Liver (tissue), 9 donors: ENCODE measurements around the gene MBNL3. TPM values are rescaled to one million over a fixed set of nuclear protein-coding genes. Genes with fewer than 3 reads are reported as not detected.

ENCODE experiments used
- DNase-seq: peaks from one replicate; pipeline ENCODE4 v3.0.0-alpha.2; 2017; ENCODE audit warnings: low spot score
- H3K27ac ChIP-seq, 2 donors: one replicate each; pipeline ENCODE4 v1.7.0; 2013; ENCODE audit warnings: inconsistent platforms in 2 of 2, low read length in 2 of 2, control low read depth in 1 of 2, low read depth in 1 of 2, mild to moderate bottlenecking in 1 of 2
- H3K27me3 ChIP-seq, 4 donors: one replicate each; pipeline versions ENCODE4 v1.6.1 to v1.7.0; 2013; ENCODE audit warnings: low read length in 3 of 4, inconsistent platforms in 1 of 4, mild to moderate bottlenecking in 1 of 4, moderate library complexity in 1 of 4; ENCODE audit not compliant: control insufficient read depth in 4 of 4, insufficient read depth in 4 of 4
- H3K36me3 ChIP-seq, 4 donors: one replicate each; pipeline versions ENCODE4 v1.6.1 to v1.7.0; 2013; ENCODE audit warnings: low read length in 3 of 4, mild to moderate bottlenecking in 3 of 4, low read depth in 1 of 4, moderate library complexity in 1 of 4; ENCODE audit not compliant: control insufficient read depth in 4 of 4, insufficient read depth in 3 of 4
- H3K4me1 ChIP-seq, 4 donors: one replicate each; pipeline versions ENCODE4 v1.6.1 to v1.7.0; 2013; ENCODE audit warnings: low read length in 3 of 4, mild to moderate bottlenecking in 3 of 4, moderate library complexity in 1 of 4; ENCODE audit not compliant: control insufficient read depth in 4 of 4, insufficient read depth in 4 of 4
- H3K4me3 ChIP-seq, 3 donors: one replicate each; pipeline versions ENCODE4 v1.6.1 to v1.7.0; 2013; ENCODE audit warnings: low read length in 3 of 3, control low read depth in 1 of 3, low read depth in 1 of 3, mild to moderate bottlenecking in 1 of 3
- H3K9ac ChIP-seq, 2 donors: one replicate each; pipeline ENCODE4 v1.7.0; 2013; ENCODE audit warnings: low read length in 2 of 2, mild to moderate bottlenecking in 2 of 2, moderate library complexity in 2 of 2, control low read depth in 1 of 2, low read depth in 1 of 2
- H3K9me3 ChIP-seq, 4 donors: one replicate each; pipeline versions ENCODE4 v1.6.1 to v1.7.0; 2013; ENCODE audit warnings: low read length in 3 of 4; ENCODE audit not compliant: control insufficient read depth in 4 of 4
- ATF3 ChIP-seq: IDR thresholded peaks from 2 replicates; pipeline ENCODE4 v1.6.1; 2016; ENCODE audit warnings: antibody characterized with exemption
- CTCF ChIP-seq: fragments of 150-350 bp; IDR thresholded peaks from 2 replicates; pipeline ENCODE4 v1.5.1; 2017; ENCODE audit warnings: improper control_type of control experiment, low read depth, low read length; ENCODE audit not compliant: missing input control
- EGR1 ChIP-seq, 2 donors: IDR thresholded peaks; 2 replicates each; pipeline ENCODE4 v1.6.1; 2016 to 2018; ENCODE audit warnings: antibody characterized with exemption in 2 of 2, low read depth in 2 of 2
- FOXA1 ChIP-seq: IDR thresholded peaks from 2 replicates; pipeline ENCODE4 v1.6.1; 2016; ENCODE audit warnings: antibody characterized with exemption
- FOXA2 ChIP-seq: IDR thresholded peaks from 2 replicates; pipeline ENCODE4 v1.6.1; 2016; ENCODE audit warnings: antibody characterized with exemption
- GABPA ChIP-seq, 2 donors: IDR thresholded peaks in 1 of 2; conservative IDR thresholded peaks in 1 of 2; 2 replicates each; pipeline ENCODE4 v1.6.1; 2016; ENCODE audit warnings: antibody characterized with exemption in 2 of 2, mild to moderate bottlenecking in 1 of 2, moderate library complexity in 1 of 2
- HNF4A ChIP-seq, 2 donors: conservative IDR thresholded peaks; 2 replicates each; pipeline ENCODE4 v1.6.1; 2016; ENCODE audit warnings: antibody characterized with exemption in 2 of 2, mild to moderate bottlenecking in 2 of 2
- HNF4G ChIP-seq: IDR thresholded peaks from 2 replicates; pipeline ENCODE4 v1.6.1; 2016; ENCODE audit warnings: antibody characterized with exemption
- JUND ChIP-seq, 2 donors: IDR thresholded peaks; 2 replicates each; pipeline ENCODE4 v1.6.1; 2016; ENCODE audit warnings: antibody characterized with exemption in 2 of 2
- NR2F2 ChIP-seq: IDR thresholded peaks from 2 replicates; pipeline ENCODE4 v1.6.1; 2016; ENCODE audit warnings: antibody characterized with exemption
- RAD21 ChIP-seq, 2 donors: IDR thresholded peaks; 2 replicates each; pipeline ENCODE4 v1.6.1; 2016; ENCODE audit warnings: antibody characterized with exemption in 2 of 2, mild to moderate bottlenecking in 2 of 2
- REST ChIP-seq: IDR thresholded peaks from 2 replicates; pipeline ENCODE4 v1.6.1; 2016; ENCODE audit warnings: antibody characterized with exemption, mild to moderate bottlenecking
- RXRA ChIP-seq, 2 donors: IDR thresholded peaks; 2 replicates each; pipeline ENCODE4 v1.6.1; 2017 to 2018; ENCODE audit warnings: antibody characterized with exemption in 2 of 2, mild to moderate bottlenecking in 1 of 2
- SP1 ChIP-seq: IDR thresholded peaks from 2 replicates; pipeline ENCODE4 v1.6.1; 2018; ENCODE audit warnings: antibody characterized with exemption, mild to moderate bottlenecking
- TAF1 ChIP-seq: conservative IDR thresholded peaks from 2 replicates; pipeline ENCODE4 v1.6.1; 2016; ENCODE audit warnings: antibody characterized with exemption, mild to moderate bottlenecking
- YY1 ChIP-seq: IDR thresholded peaks from 2 replicates; pipeline ENCODE4 v1.6.1; 2016; ENCODE audit warnings: antibody characterized with exemption, mild to moderate bottlenecking
- ZBTB33 ChIP-seq: IDR thresholded peaks from 2 replicates; pipeline ENCODE4 v1.6.1; 2016; ENCODE audit warnings: antibody characterized with exemption
- WGBS: extraction: QIAGEN DNeasy Blood & Tissue Kit; methylation state at CpG from one replicate; pipeline ENCODE4 v1.1.7; 2013; 5-methylcytosine and 5-hydroxymethylcytosine counted together
- polyA plus RNA-seq, 2 donors: library from polyadenylated mRNA; stranded (reverse) in 1 of 2; unstranded in 1 of 2; fragments of 200-250 nt in 1 of 2; fragments of >200 nt in 1 of 2; fragmentation: Nextera tagmentation in 1 of 2; extraction: Ambion mirVana in 1 of 2; gene quantifications; one replicate each; pipeline versions ENCODE4 v1.2.1 to v1.2.3, GENCODE V29; 2013 to 2015
- total RNA-seq, 2 donors: library from RNA; depleted of rRNA; stranded (reverse); fragments of >200 nt; gene quantifications; one replicate each; pipeline ENCODE4 v1.2.3, GENCODE V29; 2014
- TF ChIP-seq, protein P1 (sequence below): IDR thresholded peaks from 2 replicates; pipeline ENCODE4 v1.6.1; 2016; ENCODE audit warnings: antibody characterized with exemption
- donor health status: healthy.
- donor health status: healthy.
- donor health status: healthy.
- donor health status: healthy.
- donor health status: healthy.

The MBNL3 gene
- total and polyA plus RNA-seq, 4 donors = 20.6 to 149 (median 82.3) TPM

GRCh38 chrX:132493095-132493494, 4.3 kb upstream of the MBNL3 start:
- 53% methylated on average over 1 of the region's 1 CpG for WGBS
- no peak for DNase-seq
- Histone ChIP-seq H3K27ac (no peak overlapping the region), H3K27me3 (no peaks in the 10 kb centered on the region), H3K4me1 (peaks cover 2 to 19% (median 10%) of the 10 kb centered on the region in 4 donors), H3K9me3 (no peaks in the 10 kb centered on the region), H3K4me3 (no peak overlapping the region), H3K36me3 (no peaks in the 10 kb centered on the region), H3K9ac (no peak overlapping the region)
- TF ChIP-seq RXRA (IDR thresholded peaks at IDR 0.05) (no peak), SP1 (peak; percentile 63), FOXA2 (peak; percentile 11), HNF4A (conservative IDR thresholded peaks at IDR 0.05) (peak; percentile 58 to 75), ATF3 (no peak), RAD21 (IDR thresholded peaks at IDR 0.05) (peak in 1 of 2 donors; percentile 12)

GRCh38 chrX:132491191-132491590, 2.4 kb upstream of the MBNL3 start:
- Histone ChIP-seq H3K9ac (no peak overlapping the region), H3K4me1 (peaks cover 2 to 26% (median 15%) of the 10 kb centered on the region in 4 donors), H3K27ac (no peak overlapping the region), H3K36me3 (no peaks in the 10 kb centered on the region), H3K27me3 (no peaks in the 10 kb centered on the region), H3K4me3 (peak overlapping the region in 1 of 3 donors; percentile 76), H3K9me3 (no peaks in the 10 kb centered on the region)
- WGBS = 24% methylated on average over 3 of the region's 3 CpGs
- DNase-seq = no peak
- TF ChIP-seq JUND (IDR thresholded peaks at IDR 0.05) (no peak), REST (no peak), FOXA1 (no peak), SP1 (no peak), ATF3 (no peak), HNF4A (conservative IDR thresholded peaks at IDR 0.05) (peak; percentile 25 to 40), HNF4G (no peak), TAF1 (no peak), FOXA2 (peak; percentile 68), ZBTB33 (no peak), YY1 (peak; percentile 36), NR2F2 (no peak), RAD21 (IDR thresholded peaks at IDR 0.05) (peak; percentile 62 to 79), EGR1 (IDR thresholded peaks at IDR 0.05; ENCODE audit: low read depth in 2 of 2) (no peak), RXRA (IDR thresholded peaks at IDR 0.05) (peak in 1 of 2 donors; percentile 25), CTCF (peak; percentile 39), GABPA (IDR thresholded peaks at IDR 0.05 in 1 of 2, conservative IDR thresholded peaks at IDR 0.05 in 1 of 2) (no peak)
- TF ChIP-seq, protein P1, sequence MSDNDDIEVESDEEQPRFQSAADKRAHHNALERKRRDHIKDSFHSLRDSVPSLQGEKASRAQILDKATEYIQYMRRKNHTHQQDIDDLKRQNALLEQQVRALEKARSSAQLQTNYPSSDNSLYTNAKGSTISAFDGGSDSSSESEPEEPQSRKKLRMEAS = peak; percentile 22
